Activated CD4-positive, alpha-beta T cell treated with anti-CD3 and anti-CD28 coated beads, Interleukin-2, amount 50 U/mL, for 16 hours (primary cell): ENCODE results near the gene DKC1.
"Not testable (repeated sequence)": the region's sequence is repeated elsewhere in the genome, so short reads cannot be mapped to it uniquely, and the experiment has no call there.

ENCODE experiments used
- DNase-seq: peaks from one replicate; pipeline ENCODE4 v3.0.0-alpha.2; 2020

DKC1 gene

DNA sequence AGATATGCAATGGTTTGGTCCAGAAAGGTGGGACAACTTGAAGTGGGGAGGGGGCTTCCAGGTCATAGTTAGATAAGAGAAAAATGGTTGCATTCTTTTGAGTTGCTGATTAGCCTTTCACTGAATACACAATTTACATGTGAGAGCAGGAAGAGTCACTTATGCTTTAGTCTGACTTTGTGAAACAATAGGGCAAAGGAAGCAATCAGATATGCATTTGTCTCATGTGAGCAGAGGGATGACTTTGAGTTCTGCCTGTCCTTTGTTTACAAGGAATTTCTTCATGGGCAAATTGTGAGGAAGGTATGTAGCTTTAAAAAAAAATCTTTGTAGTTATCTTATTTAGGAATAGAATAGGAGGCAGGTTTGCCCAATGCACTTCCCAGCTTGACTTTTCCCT is 58.9 kb downstream of the DKC1 start:
- DNase-seq, result no peak

DNA sequence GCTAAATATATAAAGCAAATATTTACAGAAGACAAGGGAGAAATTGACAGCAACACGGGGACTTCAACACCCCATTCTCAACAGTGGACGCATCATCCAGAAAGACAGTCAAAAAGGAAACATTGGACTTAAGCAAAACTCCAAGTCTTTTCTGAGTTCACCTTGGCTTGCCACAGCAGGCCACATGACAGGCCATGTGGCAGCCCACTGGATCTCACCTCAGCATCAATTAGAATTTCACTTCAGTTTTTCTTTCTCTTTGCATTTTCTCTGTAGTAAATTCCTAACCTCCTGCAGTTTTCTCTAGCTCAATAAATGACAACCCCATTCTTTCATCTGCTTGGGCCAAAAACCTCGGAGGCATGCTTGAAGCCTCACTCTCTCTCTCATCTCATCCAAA is 59.4 kb downstream of the DKC1 start:
- no peak for DNase-seq

DNA sequence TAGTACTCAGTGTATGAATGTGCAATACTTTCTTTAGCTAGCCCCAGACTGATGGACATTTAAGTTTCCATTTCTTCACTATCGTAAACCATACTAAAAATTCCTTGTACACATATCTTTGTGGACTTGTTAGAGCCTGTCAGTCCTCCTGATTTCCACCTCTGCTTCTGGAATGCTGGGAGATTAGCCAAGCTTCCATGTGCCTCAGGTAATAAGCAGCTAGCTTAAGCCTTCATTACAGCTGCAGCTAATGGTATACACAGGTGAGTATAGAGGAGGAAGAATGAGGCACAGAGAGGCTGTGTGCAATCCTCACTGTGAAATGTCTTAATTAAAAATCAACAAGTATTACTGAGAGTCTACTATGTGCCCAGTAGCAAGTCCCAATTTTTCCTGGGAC is 62.0 kb downstream of the DKC1 start:
- no peak for DNase-seq

DNA sequence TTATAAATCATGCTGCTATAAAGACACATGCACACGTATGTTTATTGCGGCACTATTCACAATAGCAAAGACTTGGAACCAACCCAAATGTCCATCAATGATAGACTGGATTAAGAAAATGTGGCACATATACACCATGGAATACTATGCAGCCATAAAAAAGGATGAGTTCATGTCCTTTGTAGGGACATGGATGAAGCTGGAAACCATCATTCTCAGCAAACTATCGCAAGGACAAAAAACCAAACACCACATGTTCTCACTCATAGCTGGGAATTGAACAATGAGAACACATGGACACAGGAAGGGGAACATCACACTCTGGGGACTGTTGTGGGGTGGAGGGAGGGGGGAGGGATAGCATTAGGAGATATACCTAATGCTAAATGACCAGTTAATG is 62.9 kb downstream of the DKC1 start:
- not testable (repeated sequence) for DNase-seq
